Measurements from ENCODE around the gene SOWAHD.
A peak's percentile ranks its signal among the peaks of the same experiment; 100 is the strongest.
"Not testable (repeated sequence)": the region's sequence is repeated elsewhere in the genome, so short reads cannot be mapped to it uniquely, and the experiment has no call there.

SOWAHD gene

DNA sequence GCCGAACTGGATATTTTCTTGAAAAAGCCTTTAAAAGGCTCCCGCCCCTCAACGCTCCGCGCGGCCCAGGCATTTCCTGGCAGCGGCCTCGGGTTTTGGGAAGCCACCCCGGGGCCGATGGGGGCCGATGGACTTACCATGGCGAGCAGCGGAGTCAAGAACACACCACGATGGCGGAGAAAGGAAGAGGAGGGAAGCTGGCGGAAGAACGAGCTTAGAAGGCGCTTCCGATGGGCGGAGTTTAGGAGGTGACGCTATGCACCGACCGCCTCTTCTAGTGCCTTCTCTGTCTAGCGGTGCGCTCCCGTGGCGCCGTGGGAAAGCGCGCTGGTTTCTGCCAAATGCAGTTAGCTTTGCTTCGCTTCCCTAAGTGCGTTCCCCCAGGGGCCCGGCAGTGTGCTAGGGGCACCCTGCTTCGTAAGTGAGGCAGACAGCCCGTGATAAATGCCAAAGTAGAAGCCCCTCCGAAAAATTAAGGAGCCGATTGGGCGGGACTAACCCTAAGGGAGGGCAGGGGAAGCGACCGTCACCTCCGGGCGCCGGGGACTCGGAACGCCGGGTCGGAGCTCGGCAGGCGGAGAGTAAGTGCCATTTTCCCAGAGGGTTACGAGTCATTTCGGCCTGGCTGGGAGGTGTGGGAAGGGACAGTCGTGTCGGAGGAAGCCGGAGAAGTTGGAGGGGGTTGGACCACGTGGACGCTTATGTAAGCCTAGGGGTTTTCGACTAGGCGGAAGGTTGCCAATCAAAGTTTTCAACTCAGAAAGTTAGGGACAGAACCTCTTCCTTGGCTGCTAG, 33.2 kb downstream of the SOWAHD start, which contains the start of gene RPL39:
TSS of gene RPL39 (minus strand) at position 194 of the 795 bp plus-strand sequence. CDS start at position 140, 54 bp downstream.
- Histone ChIP-seq H3K4me1 (ENCODE audit: control insufficient read depth in 1 of 2, insufficient read depth in 1 of 2, low read depth in 1 of 2, low read length in 1 of 2) (peaks cover 14 to 27% of the 10 kb centered on the region in 2 experiments), H3K36me3 (no peaks in the 10 kb centered on the region), H3K27me3 (no peaks in the 10 kb centered on the region), H3K4me3 (ENCODE audit: low read depth in 1 of 2, low read length in 1 of 2) (peak within 1 kb of the TSS; percentile 76 to 78), H3K27ac (peak within 1 kb of the TSS; percentile 93), H3K9me3 (no peaks in the 10 kb centered on the region)
- peak; percentile 35 for TF ChIP-seq CTCF (IDR thresholded peaks at IDR 0.05)

DNA sequence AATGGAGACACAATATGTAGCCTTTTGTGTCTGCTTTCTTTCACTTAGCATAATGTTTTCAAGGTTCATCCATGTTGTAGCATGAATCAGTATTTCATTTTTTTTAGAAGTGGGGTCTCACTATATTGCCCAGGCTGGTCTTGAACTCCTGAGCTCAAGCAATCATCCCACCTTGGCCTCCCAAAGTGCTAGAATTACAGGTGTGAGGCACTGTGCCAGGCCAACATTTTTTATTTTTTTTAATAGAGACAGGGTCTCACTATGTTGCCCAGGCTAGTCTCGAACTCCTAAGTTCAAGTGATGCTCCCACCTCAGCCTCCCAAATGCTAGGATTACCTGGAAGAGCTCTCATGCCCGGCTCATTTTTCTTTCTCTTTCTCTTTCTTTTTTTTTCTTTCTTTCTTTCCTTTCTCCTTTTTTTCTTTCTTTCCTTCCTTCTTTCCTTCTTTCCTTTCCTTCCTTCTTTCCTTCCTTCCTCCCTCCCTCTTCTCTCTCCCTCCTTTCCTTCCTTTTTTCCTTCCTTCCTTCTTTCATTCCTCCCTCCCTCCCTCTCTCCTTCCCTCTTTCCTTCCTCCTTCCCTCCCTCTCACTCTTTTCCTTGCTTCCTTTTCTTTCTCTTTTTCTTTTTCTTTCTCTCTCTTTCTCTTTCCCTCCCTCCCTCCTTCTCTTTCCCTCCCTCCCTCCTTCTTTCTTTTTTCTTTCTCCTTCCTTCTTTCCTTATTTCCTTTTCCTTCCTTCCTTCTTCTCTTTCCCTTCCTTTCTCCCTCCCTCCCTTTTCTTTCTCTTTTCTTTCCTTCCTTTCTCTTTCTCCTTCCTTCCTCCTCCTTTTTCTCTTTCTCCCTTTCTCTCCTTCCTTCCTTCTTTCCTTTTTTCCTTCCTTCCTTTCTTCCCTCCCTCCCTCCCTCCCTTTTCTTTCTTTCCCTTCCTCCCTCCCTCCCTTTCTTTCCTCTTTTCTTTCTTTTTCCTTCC, 43.1 kb downstream of the SOWAHD start:
- Histone ChIP-seq H3K36me3 (no peaks in the 10 kb centered on the region), H3K4me1 (ENCODE audit: control insufficient read depth in 1 of 2, insufficient read depth in 1 of 2, low read depth in 1 of 2, low read length in 1 of 2) (no peaks in the 10 kb centered on the region), H3K9me3 (no peaks in the 10 kb centered on the region), H3K4me3 (ENCODE audit: low read depth in 1 of 2, low read length in 1 of 2) (no peak overlapping the region), H3K27me3 (no peaks in the 10 kb centered on the region), H3K27ac (no peak overlapping the region)
- no peak for TF ChIP-seq CTCF (IDR thresholded peaks at IDR 0.05)

- Histone ChIP-seq H3K27ac (no peak overlapping the region), H3K36me3 (no peaks in the 10 kb centered on the region), H3K27me3 (no peaks in the 10 kb centered on the region), H3K9me3 (no peaks in the 10 kb centered on the region), H3K4me3 (ENCODE audit: low read depth in 1 of 2, low read length in 1 of 2) (no peak overlapping the region), H3K4me1 (ENCODE audit: control insufficient read depth in 1 of 2, insufficient read depth in 1 of 2, low read depth in 1 of 2, low read length in 1 of 2) (no peaks in the 10 kb centered on the region)
- TF ChIP-seq CTCF (IDR thresholded peaks at IDR 0.05), result no peak
Measured at GRCh38 chrX:119802546-119802945, 44.2 kb downstream of the SOWAHD start.

- not testable (repeated sequence) for H3K36me3 ChIP-seq; H3K9me3 ChIP-seq; H3K27me3 ChIP-seq; H3K4me3 ChIP-seq (ENCODE audit: low read depth in 1 of 2, low read length in 1 of 2); H3K27ac ChIP-seq; H3K4me1 ChIP-seq (ENCODE audit: control insufficient read depth in 1 of 2, insufficient read depth in 1 of 2, low read depth in 1 of 2, low read length in 1 of 2)
Measured at GRCh38 chrX:119808461-119808860, 50.1 kb downstream of the SOWAHD start.

DNA sequence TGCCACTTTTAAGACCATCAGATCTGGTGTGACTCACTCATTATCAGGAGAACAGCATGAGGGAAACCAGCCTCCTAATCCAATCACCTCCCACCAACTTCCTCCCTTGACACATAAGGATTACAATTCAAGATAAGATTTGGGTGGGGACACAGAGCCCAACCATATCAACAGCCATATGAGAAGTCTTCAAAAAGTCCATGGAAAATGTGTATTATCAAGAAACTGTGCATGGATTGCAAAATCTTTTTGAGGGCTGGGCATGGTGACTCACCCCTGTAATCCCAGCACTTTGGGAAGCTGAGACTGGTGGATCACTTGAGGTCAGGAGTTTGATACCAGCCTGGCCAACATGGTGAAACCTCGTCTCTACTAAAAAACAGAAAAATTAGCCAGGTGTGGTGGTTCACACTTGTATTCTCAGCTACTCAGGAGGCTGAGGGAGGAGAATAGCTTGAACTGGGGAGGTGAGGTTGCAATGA, 50.8 kb downstream of the SOWAHD start:
- no peak overlapping the region for H3K4me3 ChIP-seq (ENCODE audit: low read depth in 1 of 2, low read length in 1 of 2)
- no peaks in the 10 kb centered on the region for H3K27me3 ChIP-seq
- no peaks in the 10 kb centered on the region for H3K36me3 ChIP-seq
- no peaks in the 10 kb centered on the region for H3K4me1 ChIP-seq (ENCODE audit: control insufficient read depth in 1 of 2, insufficient read depth in 1 of 2, low read depth in 1 of 2, low read length in 1 of 2)
- no peak for TF ChIP-seq CTCF (IDR thresholded peaks at IDR 0.05)
- H3K9me3 ChIP-seq, result no peaks in the 10 kb centered on the region
- H3K27ac ChIP-seq, result no peak overlapping the region
